Activated CD4-positive, alpha-beta T cell treated with anti-CD3 and anti-CD28 coated beads for 36 hours (primary cell): Measurements from ENCODE around the gene PEX5. TPM values are rescaled to one million over a fixed set of nuclear protein-coding genes. Genes with fewer than 3 reads are reported as not detected.

ENCODE experiments used
- ATAC-seq: fragments of 200-7000 bp; cut with Tn5 transposase; one replicate; pipeline ENCODE4 v1.10.0; 2021; ENCODE audit warnings: mild to moderate bottlenecking, moderate library complexity
- CTCF ChIA-PET: fragments of 350-600 bp; sonication (Branson Sonifier 250); formaldehyde crosslinking; loops from one replicate; lab custom pipeline; 2021; ENCODE audit warnings: antibody characterized with exemption; lab: Charles Lee
- POLR2A ChIA-PET: fragments of 350-600 bp; sonication (Branson Sonifier 250); formaldehyde crosslinking; loops from one replicate; lab custom pipeline; 2021; ENCODE audit warnings: antibody characterized with exemption, inconsistent platforms; lab: Charles Lee
- DNase-seq: peaks from one replicate; pipeline ENCODE4 v3.0.0-alpha.2; 2020
- H3K27ac Mint-ChIP-seq: one replicate; pipeline ENCODE4 v1.8.0; 2021; ENCODE audit warnings: mixed read lengths
- H3K27me3 Mint-ChIP-seq: one replicate; pipeline ENCODE4 v1.8.0; 2021; ENCODE audit warnings: mixed read lengths
- H3K36me3 Mint-ChIP-seq: one replicate; pipeline ENCODE4 v1.8.0; 2021; ENCODE audit warnings: low read depth, mixed read lengths
- H3K4me1 Mint-ChIP-seq: one replicate; pipeline ENCODE4 v1.8.0; 2021; ENCODE audit warnings: mixed read lengths
- H3K4me3 Mint-ChIP-seq: one replicate; pipeline ENCODE4 v1.8.0; 2021; ENCODE audit warnings: mild to moderate bottlenecking, moderate library complexity, mixed read lengths
- H3K9me3 Mint-ChIP-seq: one replicate; pipeline ENCODE4 v1.8.0; 2021; ENCODE audit warnings: low read depth, mixed read lengths
- intact Hi-C, 2 experiments: fragments of 100-400 bp; cut with DNase I in 1 of 2; cut with micrococcal nuclease in 1 of 2; formaldehyde crosslinking; loops; one replicate each; pipeline versions ENCODE4 v1.14.2 to v1.15.1; 2022 to 2024; cut with DNase I, micrococcal nuclease
- total RNA-seq, 2 experiments: library from RNA; stranded (reverse); gene quantifications; one replicate each; pipeline ENCODE4 v1.2.3, GENCODE V29; 2021

Gene PEX5
- total RNA-seq = 10 to 100 TPM; 25.4 to 38.8 TPM

DNA sequence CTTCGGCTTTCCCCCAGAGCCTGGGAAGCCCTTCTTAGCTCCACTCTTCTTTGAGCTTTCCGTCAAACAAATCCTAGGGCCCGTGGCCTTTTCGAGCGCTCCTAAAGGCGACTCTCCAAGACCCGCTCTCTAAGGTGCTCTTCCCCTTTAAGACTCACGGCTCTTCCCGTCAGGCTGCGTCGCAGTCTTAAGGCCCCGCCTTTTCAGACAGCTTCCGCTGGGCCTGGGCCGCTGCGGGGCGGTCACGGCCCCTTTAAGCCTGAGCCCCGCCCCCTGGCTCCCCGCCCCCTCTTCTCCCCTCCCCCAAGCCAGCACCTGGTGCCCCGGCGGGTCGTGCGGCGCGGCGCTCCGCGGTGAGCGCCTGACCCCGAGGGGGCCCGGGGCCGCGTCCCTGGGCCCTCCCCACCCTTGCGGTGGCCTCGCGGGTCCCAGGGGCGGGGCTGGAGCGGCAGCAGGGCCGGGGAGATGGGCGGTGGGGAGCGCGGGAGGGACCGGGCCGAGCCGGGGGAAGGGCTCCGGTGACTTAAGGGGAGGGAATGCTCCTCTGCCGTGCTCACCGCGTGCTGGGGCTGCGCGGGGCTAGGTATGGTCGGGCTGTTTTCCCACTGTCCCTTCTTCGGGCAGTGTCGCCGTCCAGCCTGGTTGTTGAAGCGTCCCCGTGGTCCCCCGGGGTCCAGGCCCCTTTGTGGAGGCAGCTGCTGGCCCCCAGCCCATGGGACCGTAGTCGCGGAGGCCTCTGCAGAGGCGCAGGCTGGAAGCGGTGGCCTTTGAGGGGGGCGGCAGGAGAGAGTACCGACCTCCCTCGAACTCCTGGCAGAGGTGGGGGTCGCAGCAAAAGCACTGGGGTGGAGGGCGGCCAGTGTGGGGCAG is at the start of gene PEX5:
Gene PEX5, plus strand, starts transcription at position 289 of the 870 bp plus-strand sequence. CDS start 692 bp downstream, outside the sequence.
- Mint-ChIP-seq H3K4me1 (peaks cover 41% of the 10 kb centered on the region), H3K36me3 (peaks cover 28% of the 10 kb centered on the region), H3K9me3 (no peaks in the 10 kb centered on the region), H3K27me3 (no peaks in the 10 kb centered on the region), H3K27ac (peak within 1 kb of the TSS; percentile 94), H3K4me3 (peak within 1 kb of the TSS; percentile 85)
- peak; percentile 94 for ATAC-seq
- ChIA-PET CTCF (interaction anchor here (0.5 to 2.1 kb wide), 9 partner anchors 9 to 451 kb away, joined by 3 to 10 read pairs (median 4); no protein-coding TSS in a partner anchor), POLR2A (interaction anchor here (0.6 kb wide), 1 partner anchor 38 kb away, joined by 4 read pairs; no protein-coding TSS in a partner anchor)
- intact Hi-C loops = loop anchor here in 1 of 2 experiments (1.0 to 5.0 kb wide), 14 partner anchors 59 to 1053 kb away; partner anchors contain the start of genes C12orf57, CLSTN3, COPS7A and EMG1
- DNase-seq = peak; percentile 91

GRCh38 chr12:7141351-7142005 is 48.0 kb upstream of the PEX5 start:
- Mint-ChIP-seq H3K9me3 (no peaks in the 10 kb centered on the region), H3K4me1 (no peaks in the 10 kb centered on the region), H3K36me3 (peaks cover 17% of the 10 kb centered on the region), H3K4me3 (no peak overlapping the region), H3K27me3 (no peaks in the 10 kb centered on the region), H3K27ac (no peak overlapping the region)
- ATAC-seq = no peak
- no peak for DNase-seq
- ChIA-PET POLR2A (no interaction called here), CTCF (interaction anchor here (0.8 to 1.8 kb wide), 6 partner anchors 12 to 85 kb away, joined by 3 to 6 read pairs (median 4); partner anchors contain the start of genes C1RL and PEX5)
- intact Hi-C loops = loop anchor here (1.0 to 5.0 kb wide), 3 partner anchors 47 to 497 kb away; no protein-coding TSS in a partner anchor

DNA sequence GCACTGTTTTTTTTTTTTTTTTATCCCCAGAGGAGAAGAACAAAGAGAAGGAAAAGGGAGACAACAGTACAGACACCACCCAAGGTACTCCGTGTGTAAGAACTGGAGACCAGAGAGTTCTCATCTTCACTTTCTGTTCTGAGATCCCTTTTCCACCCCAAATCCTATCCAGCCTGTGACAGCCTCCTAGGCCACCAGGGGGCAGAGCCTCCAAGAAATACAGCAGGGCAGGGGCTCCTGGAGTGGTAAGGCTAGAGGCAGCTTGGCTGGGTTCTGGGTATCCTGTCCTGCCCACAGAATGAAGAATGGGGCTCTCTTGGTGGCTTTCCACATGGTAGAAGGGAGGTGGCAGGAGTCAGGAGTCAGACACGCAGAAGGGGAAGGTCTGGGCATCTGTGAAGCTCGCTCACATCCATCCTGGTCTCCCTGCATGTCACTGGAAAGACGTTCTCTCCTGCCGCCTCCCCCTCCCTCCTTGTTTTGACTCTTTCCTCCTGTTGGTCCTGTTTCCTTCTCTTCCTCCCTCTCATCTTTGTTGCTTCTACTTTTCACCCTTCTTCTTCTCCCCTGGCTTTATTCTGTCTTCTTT is 47.3 kb upstream of the PEX5 start:
- Mint-ChIP-seq H3K4me1 (no peaks in the 10 kb centered on the region), H3K27ac (no peak overlapping the region), H3K36me3 (peaks cover 15% of the 10 kb centered on the region), H3K27me3 (no peaks in the 10 kb centered on the region), H3K4me3 (no peak overlapping the region), H3K9me3 (no peaks in the 10 kb centered on the region)
- POLR2A ChIA-PET = no interaction called here
- intact Hi-C loops = loop anchor here (1.0 to 5.0 kb wide), 3 partner anchors 46 to 496 kb away; no protein-coding TSS in a partner anchor
- CTCF ChIA-PET = interaction anchor here (0.6 to 1.8 kb wide), 9 partner anchors 11 to 86 kb away, joined by 3 to 6 read pairs (median 3); partner anchors contain the start of genes C1RL and PEX5
- DNase-seq = peak; percentile 74
- ATAC-seq = peak; percentile 93

GRCh38 chr12:7142809-7143465 is 46.5 kb upstream of the PEX5 start:
- POLR2A ChIA-PET = no interaction called here

GRCh38 chr12:7143564-7143963 is 45.9 kb upstream of the PEX5 start:
- peaks cover 16% of the 10 kb centered on the region for H3K36me3 Mint-ChIP-seq
- ChIA-PET POLR2A (no interaction called here), CTCF (interaction anchor here (1.2 to 3.0 kb wide), 6 partner anchors 11 to 51 kb away, joined by 3 to 17 read pairs (median 4); no protein-coding TSS in a partner anchor)

More at GRCh38 chr12:7142809-7143465, 46.5 kb upstream of the PEX5 start:
- Mint-ChIP-seq H3K9me3 (no peaks in the 10 kb centered on the region), H3K4me1 (no peaks in the 10 kb centered on the region), H3K27ac (no peak overlapping the region), H3K4me3 (no peak overlapping the region), H3K27me3 (no peaks in the 10 kb centered on the region), H3K36me3 (peaks cover 15% of the 10 kb centered on the region)
- CTCF ChIA-PET = interaction anchor here (0.6 to 1.6 kb wide), 4 partner anchors 18 to 47 kb away, joined by 3 to 4 read pairs (median 3); partner anchors contain the start of gene PEX5
- intact Hi-C loops = loop anchor here (1.0 to 5.0 kb wide), 3 partner anchors 45 to 495 kb away; no protein-coding TSS in a partner anchor
- ATAC-seq (no peak), DNase-seq (no peak)

DNA sequence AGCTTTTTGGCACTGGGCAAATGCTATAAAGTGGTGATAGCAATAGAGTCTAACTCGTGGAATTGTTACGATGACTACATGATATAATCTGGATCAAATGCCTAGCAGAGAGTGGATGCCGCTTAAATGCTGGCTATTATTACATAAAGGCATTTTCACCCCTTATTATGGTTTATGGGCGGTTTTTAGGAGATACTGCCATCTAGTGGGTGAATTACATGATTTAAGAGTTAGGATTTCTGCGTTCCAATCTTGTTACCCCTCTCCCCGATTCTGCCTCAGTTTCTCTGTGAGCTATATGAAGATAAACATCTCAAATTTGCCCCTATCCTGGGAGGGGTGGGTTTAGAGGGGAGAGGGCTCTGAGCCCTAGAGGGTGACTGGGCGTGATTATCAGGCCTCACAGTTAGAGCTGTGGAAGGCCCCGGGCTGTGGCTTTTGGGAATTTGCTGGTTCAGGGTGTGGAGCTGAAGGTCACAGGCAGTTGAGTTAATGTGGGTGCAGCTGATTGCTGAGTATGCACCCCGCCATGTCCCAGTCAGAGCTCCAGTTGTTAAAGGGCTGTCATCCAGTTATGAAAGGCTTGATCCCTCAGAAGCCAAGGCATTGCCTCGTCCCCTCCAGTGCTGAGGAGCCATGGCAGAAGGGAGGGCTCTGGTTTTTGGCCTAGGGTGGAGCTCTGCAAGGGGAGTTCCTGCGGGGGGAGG is 44.9 kb upstream of the PEX5 start:
- no peak overlapping the region for H3K4me3 Mint-ChIP-seq
- H3K9me3 Mint-ChIP-seq = no peaks in the 10 kb centered on the region
- ATAC-seq (peak; percentile 34), DNase-seq (no peak)
- POLR2A ChIA-PET = no interaction called here
- intact Hi-C loops = loop anchor here in 1 of 2 experiments (5.0 kb wide), 1 partner anchor 493 kb away; no protein-coding TSS in a partner anchor
- no peak overlapping the region for H3K27ac Mint-ChIP-seq
- CTCF ChIA-PET = interaction anchor here (0.5 to 3.0 kb wide), 23 partner anchors 10 to 595 kb away, joined by 3 to 17 read pairs (median 3); partner anchors contain the start of gene PEX5
- H3K4me1 Mint-ChIP-seq = no peaks in the 10 kb centered on the region
- H3K36me3 Mint-ChIP-seq = peaks cover 20% of the 10 kb centered on the region
- H3K27me3 Mint-ChIP-seq = no peaks in the 10 kb centered on the region

More at GRCh38 chr12:7143564-7143963, 45.9 kb upstream of the PEX5 start:
- H3K27ac Mint-ChIP-seq = no peak overlapping the region
- no peaks in the 10 kb centered on the region for H3K9me3 Mint-ChIP-seq
- no peak for ATAC-seq
- intact Hi-C loops = loop anchor here in 1 of 2 experiments (5.0 kb wide), 1 partner anchor 494 kb away; no protein-coding TSS in a partner anchor
- DNase-seq = no peak
- no peak overlapping the region for H3K4me3 Mint-ChIP-seq
- no peaks in the 10 kb centered on the region for H3K27me3 Mint-ChIP-seq
- H3K4me1 Mint-ChIP-seq = no peaks in the 10 kb centered on the region

- no peaks in the 10 kb centered on the region for H3K4me1 Mint-ChIP-seq
- ChIA-PET POLR2A (interaction anchor here (0.5 kb wide), 1 partner anchor 225 kb away, joined by 3 read pairs; no protein-coding TSS in a partner anchor), CTCF (interaction anchor here (0.7 to 3.0 kb wide), 11 partner anchors 8 to 539 kb away, joined by 3 to 17 read pairs (median 3); no protein-coding TSS in a partner anchor)
- H3K27me3 Mint-ChIP-seq = no peaks in the 10 kb centered on the region
- ATAC-seq = no peak
- H3K36me3 Mint-ChIP-seq = peaks cover 23% of the 10 kb centered on the region
- no peak for DNase-seq
- H3K27ac Mint-ChIP-seq = no peak overlapping the region
- intact Hi-C loops = no loop called here
- no peak overlapping the region for H3K4me3 Mint-ChIP-seq
- H3K9me3 Mint-ChIP-seq = no peaks in the 10 kb centered on the region
These were observed 43.8 kb upstream of the PEX5 start for GRCh38 chr12:7145671-7146070.

DNA sequence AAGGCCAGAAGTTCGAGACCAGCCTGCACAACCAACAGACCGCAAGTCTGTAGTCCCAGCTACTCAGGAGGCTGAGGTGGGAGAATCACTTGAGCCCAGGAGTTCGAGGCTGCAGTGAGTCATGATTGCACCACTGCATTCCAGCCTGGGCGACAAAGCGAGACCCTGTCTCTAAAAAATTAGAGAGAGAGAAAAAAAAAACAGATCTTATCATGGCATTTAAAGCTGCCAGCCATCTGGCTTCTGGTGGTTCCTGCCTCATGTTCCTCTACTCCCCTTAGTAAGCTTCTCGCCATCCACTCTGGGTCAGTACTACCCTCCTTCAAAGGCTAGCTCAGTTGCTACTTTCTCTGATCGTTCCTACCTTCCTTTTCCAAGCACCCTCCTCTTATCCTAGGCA is 43.3 kb upstream of the PEX5 start:
- no peak overlapping the region for H3K4me3 Mint-ChIP-seq
- DNase-seq (no peak), ATAC-seq (no peak)
- H3K4me1 Mint-ChIP-seq = no peaks in the 10 kb centered on the region
- no peaks in the 10 kb centered on the region for H3K27me3 Mint-ChIP-seq
- intact Hi-C loops = no loop called here
- peaks cover 23% of the 10 kb centered on the region for H3K36me3 Mint-ChIP-seq
- no peaks in the 10 kb centered on the region for H3K9me3 Mint-ChIP-seq
- ChIA-PET POLR2A (interaction anchor here (0.5 kb wide), 1 partner anchor 226 kb away, joined by 3 read pairs; no protein-coding TSS in a partner anchor), CTCF (interaction anchor here (0.6 to 3.0 kb wide), 7 partner anchors 8 to 199 kb away, joined by 3 to 17 read pairs (median 3); no protein-coding TSS in a partner anchor)
- no peak overlapping the region for H3K27ac Mint-ChIP-seq

GRCh38 chr12:7146906-7147305 is 42.6 kb upstream of the PEX5 start:
- no peak overlapping the region for H3K27ac Mint-ChIP-seq
- DNase-seq (no peak), ATAC-seq (no peak)
- ChIA-PET CTCF (interaction anchor here (0.6 to 3.0 kb wide), 3 partner anchors 7 to 109 kb away, joined by 3 to 17 read pairs (median 6); no protein-coding TSS in a partner anchor), POLR2A (no interaction called here)
- no peaks in the 10 kb centered on the region for H3K9me3 Mint-ChIP-seq
- no peaks in the 10 kb centered on the region for H3K4me1 Mint-ChIP-seq
- no peaks in the 10 kb centered on the region for H3K27me3 Mint-ChIP-seq
- H3K36me3 Mint-ChIP-seq = peaks cover 18% of the 10 kb centered on the region
- H3K4me3 Mint-ChIP-seq = no peak overlapping the region
- intact Hi-C loops = no loop called here
